ENCODE results near the gene RNF113B. TPM values are rescaled to one million over a fixed set of nuclear protein-coding genes. Genes with fewer than 3 reads are reported as not detected.

RNF113B gene
- total and polyA plus RNA-seq, 10 donors = not detected

DNA sequence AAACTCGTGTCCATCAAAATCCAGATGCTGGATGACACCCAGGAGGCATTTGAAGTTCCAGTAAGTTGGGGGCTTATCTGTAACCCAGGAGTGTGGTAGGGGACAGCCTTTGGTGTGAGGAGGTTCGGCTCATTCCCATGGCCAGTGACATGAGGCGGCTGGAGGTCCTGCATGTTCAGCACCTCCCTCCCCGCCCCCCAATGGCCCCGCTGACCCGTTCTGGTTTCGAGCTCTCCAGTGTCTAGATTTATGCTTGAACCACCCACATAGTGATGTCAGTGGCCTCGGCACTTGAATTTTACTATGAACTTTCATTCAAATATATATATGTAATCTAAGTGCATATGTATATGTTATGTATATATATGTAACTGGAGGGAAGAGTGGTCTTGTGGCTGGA is 36.3 kb upstream of the RNF113B start:
- no peaks in the 10 kb centered on the region for H3K9me3 ChIP-seq
- peak overlapping the region in 1 of 8 donors; percentile 30 for H3K27ac ChIP-seq
- H3K4me3 ChIP-seq = no peak overlapping the region
- DNase-seq = no peak
- TF ChIP-seq POLR2A (IDR thresholded peaks at IDR 0.05) (no peak), POLR2AphosphoS5 (IDR thresholded peaks at IDR 0.05) (no peak)
- TF ChIP-seq, protein P1, sequence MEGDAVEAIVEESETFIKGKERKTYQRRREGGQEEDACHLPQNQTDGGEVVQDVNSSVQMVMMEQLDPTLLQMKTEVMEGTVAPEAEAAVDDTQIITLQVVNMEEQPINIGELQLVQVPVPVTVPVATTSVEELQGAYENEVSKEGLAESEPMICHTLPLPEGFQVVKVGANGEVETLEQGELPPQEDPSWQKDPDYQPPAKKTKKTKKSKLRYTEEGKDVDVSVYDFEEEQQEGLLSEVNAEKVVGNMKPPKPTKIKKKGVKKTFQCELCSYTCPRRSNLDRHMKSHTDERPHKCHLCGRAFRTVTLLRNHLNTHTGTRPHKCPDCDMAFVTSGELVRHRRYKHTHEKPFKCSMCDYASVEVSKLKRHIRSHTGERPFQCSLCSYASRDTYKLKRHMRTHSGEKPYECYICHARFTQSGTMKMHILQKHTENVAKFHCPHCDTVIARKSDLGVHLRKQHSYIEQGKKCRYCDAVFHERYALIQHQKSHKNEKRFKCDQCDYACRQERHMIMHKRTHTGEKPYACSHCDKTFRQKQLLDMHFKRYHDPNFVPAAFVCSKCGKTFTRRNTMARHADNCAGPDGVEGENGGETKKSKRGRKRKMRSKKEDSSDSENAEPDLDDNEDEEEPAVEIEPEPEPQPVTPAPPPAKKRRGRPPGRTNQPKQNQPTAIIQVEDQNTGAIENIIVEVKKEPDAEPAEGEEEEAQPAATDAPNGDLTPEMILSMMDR (IDR thresholded peaks at IDR 0.05 in 8 of 11, conservative IDR thresholded peaks at IDR 0.05 in 3 of 11) = no peak
- intact Hi-C loops (cut with DNase I; ENCODE audit: low total_unique reads) = no loop called here
- H3K27me3 ChIP-seq (replicated peaks in 1 of 7) = no peaks in the 10 kb centered on the region
- H3K36me3 ChIP-seq = peaks cover 0 to 9% (median 0%) of the 10 kb centered on the region in 6 donors
- 80 to 94% (median 87%) methylated on average over 8 of the region's 8 CpGs for WGBS, 5 donors
- peaks cover 0 to 32% (median 11%) of the 10 kb centered on the region in 6 donors for H3K4me1 ChIP-seq

DNA sequence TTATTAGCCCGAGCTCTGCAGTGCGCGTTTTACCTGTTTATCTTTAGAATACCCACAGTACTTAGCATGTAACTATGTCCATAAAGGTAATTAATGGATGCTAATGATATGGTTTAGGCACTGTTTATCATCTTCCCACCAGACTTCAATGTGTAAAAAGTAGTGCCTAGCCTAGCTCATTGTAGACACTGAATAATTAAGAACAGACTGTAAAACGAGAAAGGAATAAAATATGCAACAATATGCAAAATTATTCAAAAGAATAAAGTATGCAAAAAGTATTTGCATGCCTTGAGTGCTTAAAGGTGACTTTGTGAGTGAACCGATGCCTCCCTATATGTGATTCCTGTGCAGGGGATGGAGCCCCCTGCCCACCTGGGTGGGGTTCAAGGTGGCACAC is 35.7 kb upstream of the RNF113B start:
- H3K27me3 ChIP-seq (replicated peaks in 1 of 7) = no peaks in the 10 kb centered on the region
- intact Hi-C loops (cut with DNase I; ENCODE audit: low total_unique reads) = no loop called here
- 90 to 96% (median 91%) methylated on average over 5 of the region's 5 CpGs for WGBS, 5 donors
- H3K4me1 ChIP-seq = peaks cover 0 to 32% (median 11%) of the 10 kb centered on the region in 6 donors
- H3K36me3 ChIP-seq = peaks cover 0 to 9% (median 0%) of the 10 kb centered on the region in 6 donors
- no peak for TF ChIP-seq POLR2AphosphoS5 (IDR thresholded peaks at IDR 0.05)
- TF ChIP-seq, protein P1 (IDR thresholded peaks at IDR 0.05 in 8 of 11, conservative IDR thresholded peaks at IDR 0.05 in 3 of 11) = no peak
- no peak for TF ChIP-seq POLR2A (IDR thresholded peaks at IDR 0.05)
- H3K9me3 ChIP-seq = no peaks in the 10 kb centered on the region
- no peak for DNase-seq
- no peak overlapping the region for H3K27ac ChIP-seq
- no peak overlapping the region for H3K4me3 ChIP-seq

DNA sequence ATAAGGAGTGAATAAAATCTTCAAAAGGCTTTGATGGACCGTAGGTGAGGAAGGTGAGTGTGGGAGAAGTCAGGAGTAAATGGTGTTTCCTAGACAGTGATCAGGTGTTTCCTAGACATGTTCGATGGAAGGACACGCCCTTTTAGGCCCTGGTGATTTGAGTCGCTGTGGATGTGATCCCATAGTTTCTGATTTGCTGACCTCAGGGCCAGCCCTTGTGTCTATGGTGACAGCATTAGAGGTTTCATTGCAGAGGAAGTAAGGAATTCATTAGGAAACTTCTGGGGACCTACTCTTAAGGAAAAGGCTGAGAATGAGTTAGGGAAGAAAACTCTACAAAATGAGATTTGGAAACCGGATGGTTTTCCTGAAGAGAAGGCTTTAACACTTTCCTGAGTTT is 31.5 kb upstream of the RNF113B start:
- Histone ChIP-seq H3K36me3 (peaks cover 0 to 4% (median 0%) of the 10 kb centered on the region in 6 donors), H3K27ac (no peak overlapping the region), H3K9me3 (peaks cover 0 to 27% (median 16%) of the 10 kb centered on the region in 8 donors), H3K4me3 (no peak overlapping the region), H3K27me3 (replicated peaks in 1 of 7) (no peaks in the 10 kb centered on the region), H3K4me1 (peaks cover 0 to 7% (median 2%) of the 10 kb centered on the region in 6 donors)
- WGBS, 5 donors = 80 to 92% (median 87%) methylated on average over 5 of the region's 5 CpGs
- TF ChIP-seq POLR2A (IDR thresholded peaks at IDR 0.05) (no peak), POLR2AphosphoS5 (IDR thresholded peaks at IDR 0.05) (no peak)
- TF ChIP-seq, protein P1 (IDR thresholded peaks at IDR 0.05 in 8 of 11, conservative IDR thresholded peaks at IDR 0.05 in 3 of 11) = no peak
- intact Hi-C loops (cut with DNase I; ENCODE audit: low total_unique reads) = no loop called here
- DNase-seq = no peak

DNA sequence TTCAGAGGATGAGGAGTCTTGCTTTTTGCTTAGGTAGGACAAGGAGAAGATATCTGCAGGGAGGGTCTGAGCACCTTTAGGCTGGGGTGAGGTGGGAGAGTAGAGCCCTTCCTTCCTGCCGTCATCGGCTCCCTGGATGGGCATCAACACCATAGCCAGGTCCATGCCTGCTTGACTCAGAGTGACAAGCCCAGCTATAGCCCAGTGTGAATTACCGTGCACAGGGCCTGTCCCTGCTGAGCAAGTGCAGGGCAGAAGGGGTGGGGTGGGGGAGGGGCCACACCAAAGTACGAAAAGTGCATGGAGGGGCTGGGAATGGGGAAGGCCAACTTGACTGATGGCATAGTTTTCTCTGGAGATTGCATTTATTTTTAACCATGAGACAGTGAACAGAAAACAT is 30.3 kb upstream of the RNF113B start:
- no peaks in the 10 kb centered on the region for H3K27me3 ChIP-seq (replicated peaks in 1 of 7)
- TF ChIP-seq POLR2A (IDR thresholded peaks at IDR 0.05) (no peak), POLR2AphosphoS5 (IDR thresholded peaks at IDR 0.05) (no peak)
- TF ChIP-seq, protein P1 (IDR thresholded peaks at IDR 0.05 in 8 of 11, conservative IDR thresholded peaks at IDR 0.05 in 3 of 11) = no peak
- peaks cover 0 to 27% (median 16%) of the 10 kb centered on the region in 8 donors for H3K9me3 ChIP-seq
- intact Hi-C loops (cut with DNase I; ENCODE audit: low total_unique reads) = no loop called here
- DNase-seq = no peak
- WGBS, 5 donors = 68 to 91% (median 85%) methylated on average over 4 of the region's 4 CpGs
- H3K4me3 ChIP-seq = no peak overlapping the region
- H3K27ac ChIP-seq = no peak overlapping the region
- H3K4me1 ChIP-seq = peaks cover 0 to 6% (median 2%) of the 10 kb centered on the region in 6 donors
- H3K36me3 ChIP-seq = no peaks in the 10 kb centered on the region

All from spleen (tissue), 11 donors.